ENCODE data around the gene ZNF385B.
"Not testable (repeated sequence)": the region's sequence is repeated elsewhere in the genome, so short reads cannot be mapped to it uniquely, and the experiment has no call there.

The ZNF385B gene

DNA sequence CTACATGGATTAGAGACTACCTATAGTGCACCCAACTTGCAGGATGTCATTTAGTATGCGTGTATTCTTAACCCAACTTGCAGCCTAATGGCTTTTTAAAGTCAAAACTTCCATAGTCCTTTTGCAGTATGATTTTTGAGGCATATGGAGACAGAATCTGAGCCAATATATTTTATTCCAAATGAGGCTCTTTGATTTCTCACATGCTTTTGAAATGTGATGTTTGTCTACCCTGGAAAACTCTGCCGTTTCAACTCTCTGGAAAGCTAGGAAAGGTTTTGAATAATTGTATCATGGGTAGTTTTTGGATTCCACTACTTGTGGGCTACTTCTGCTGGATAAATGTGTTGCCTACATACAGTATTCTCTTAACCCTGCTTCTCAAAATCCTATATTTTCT lies 206.6 kb downstream of the ZNF385B start:
- no peaks in the 10 kb centered on the region for H3K9me3 Mint-ChIP-seq
- H3K27me3 Mint-ChIP-seq (ENCODE audit: low read depth), result no peaks in the 10 kb centered on the region
- no peak overlapping the region for H3K27ac Mint-ChIP-seq
- DNase-seq (ENCODE audit: low spot score), result no peak
- no peak overlapping the region for H3K4me3 Mint-ChIP-seq
- H3K4me1 Mint-ChIP-seq (ENCODE audit: low read depth), result no peaks in the 10 kb centered on the region
- H3K36me3 Mint-ChIP-seq (ENCODE audit: low read depth), result no peaks in the 10 kb centered on the region

DNA sequence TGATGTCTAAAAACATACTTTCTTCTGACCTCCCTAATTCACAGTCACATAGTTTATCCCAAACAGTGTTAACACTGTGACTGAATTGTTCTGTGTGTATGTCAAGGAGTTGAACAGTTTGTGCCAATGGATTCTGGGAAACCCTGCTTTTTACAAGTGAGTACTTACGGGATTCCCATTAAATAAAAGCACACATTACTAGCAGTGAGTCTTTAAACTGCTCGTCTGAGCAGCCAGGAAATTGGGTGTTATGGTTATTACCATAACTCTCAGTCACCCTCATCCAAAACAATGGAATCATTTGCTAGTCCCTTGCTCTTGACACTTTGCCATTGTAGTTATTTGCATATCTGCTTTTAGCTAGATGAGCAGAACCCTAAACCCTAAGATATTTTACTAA lies 209.1 kb downstream of the ZNF385B start:
- Mint-ChIP-seq H3K27me3 (ENCODE audit: low read depth) (no peaks in the 10 kb centered on the region), H3K4me3 (no peak overlapping the region), H3K9me3 (no peaks in the 10 kb centered on the region), H3K27ac (no peak overlapping the region), H3K4me1 (ENCODE audit: low read depth) (no peaks in the 10 kb centered on the region), H3K36me3 (ENCODE audit: low read depth) (no peaks in the 10 kb centered on the region)
- no peak for DNase-seq (ENCODE audit: low spot score)

GRCh38 chr2:179650420-179650819 lies 211.0 kb downstream of the ZNF385B start:
- Mint-ChIP-seq H3K27ac (no peak overlapping the region), H3K9me3 (no peaks in the 10 kb centered on the region), H3K27me3 (ENCODE audit: low read depth) (no peaks in the 10 kb centered on the region), H3K36me3 (ENCODE audit: low read depth) (no peaks in the 10 kb centered on the region), H3K4me3 (no peak overlapping the region), H3K4me1 (ENCODE audit: low read depth) (no peaks in the 10 kb centered on the region)
- DNase-seq (ENCODE audit: low spot score), result no peak

DNA sequence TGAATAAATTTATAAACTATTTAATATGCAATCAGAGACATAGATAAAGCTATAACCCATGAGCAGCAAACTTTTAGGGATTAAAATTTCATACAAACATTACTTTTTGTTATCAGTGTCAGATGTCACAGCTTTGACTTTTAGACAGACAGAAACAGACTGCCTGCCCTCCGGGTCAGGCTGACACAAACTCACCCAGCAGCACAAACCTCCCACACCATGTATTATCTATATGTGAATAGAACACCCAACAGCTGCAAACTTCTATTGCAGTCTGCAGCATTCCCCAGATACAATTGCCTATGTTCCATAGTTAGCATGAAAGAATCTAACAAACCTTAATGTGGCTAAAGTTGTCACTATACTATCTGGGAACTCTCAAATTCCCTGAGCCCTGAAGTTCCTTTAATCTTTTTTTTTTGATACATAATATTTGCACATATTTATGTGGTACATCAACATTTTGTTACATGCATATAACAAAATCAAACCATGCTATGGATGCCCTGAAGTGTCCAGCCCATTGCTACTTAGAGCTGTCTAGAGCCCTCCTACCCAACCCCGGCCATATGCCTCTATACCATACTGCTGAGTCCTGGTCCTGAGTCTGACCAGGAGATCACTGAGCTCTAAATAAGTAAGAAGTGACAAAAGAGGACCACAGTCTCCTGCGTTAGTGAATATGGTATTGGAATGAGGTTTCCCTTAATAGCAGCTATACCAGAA lies 214.4 kb downstream of the ZNF385B start:
- Mint-ChIP-seq H3K27ac (no peak overlapping the region), H3K27me3 (ENCODE audit: low read depth) (no peaks in the 10 kb centered on the region), H3K4me3 (no peak overlapping the region), H3K36me3 (ENCODE audit: low read depth) (no peaks in the 10 kb centered on the region), H3K9me3 (no peaks in the 10 kb centered on the region), H3K4me1 (ENCODE audit: low read depth) (no peaks in the 10 kb centered on the region)
- no peak for DNase-seq (ENCODE audit: low spot score)

DNA sequence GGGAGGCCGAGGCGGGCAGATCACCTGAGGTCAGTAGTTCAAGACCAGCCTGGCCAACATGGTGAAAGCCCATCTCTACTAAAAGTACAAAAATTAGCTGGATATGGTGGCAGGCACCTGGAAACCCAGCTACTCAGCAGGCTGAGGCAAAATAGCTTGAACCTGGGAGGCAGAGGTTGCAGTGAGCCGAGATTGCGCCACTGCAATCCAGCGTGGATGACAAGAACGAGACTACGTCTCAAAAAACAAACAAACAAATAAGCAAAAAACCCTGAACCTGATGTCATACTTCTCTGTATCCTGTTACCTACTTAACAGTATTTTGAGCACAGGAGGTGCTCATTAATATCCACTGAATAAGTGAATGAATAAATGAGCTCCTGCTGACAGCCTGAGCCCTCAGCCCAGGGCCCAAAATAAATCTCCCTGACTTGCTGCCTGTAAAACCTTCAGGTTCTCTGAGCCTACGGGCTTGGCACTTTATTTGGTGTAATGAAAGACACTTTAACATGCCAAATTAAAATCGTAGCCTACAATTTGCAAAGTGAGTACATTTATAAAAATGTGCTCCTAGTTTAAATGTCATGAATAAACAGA lies 215.1 kb downstream of the ZNF385B start:
- no peak for DNase-seq (ENCODE audit: low spot score)
- no peak overlapping the region for H3K4me3 Mint-ChIP-seq
- H3K36me3 Mint-ChIP-seq (ENCODE audit: low read depth), result no peaks in the 10 kb centered on the region
- H3K4me1 Mint-ChIP-seq (ENCODE audit: low read depth), result no peaks in the 10 kb centered on the region
- H3K27me3 Mint-ChIP-seq (ENCODE audit: low read depth), result no peaks in the 10 kb centered on the region
- H3K27ac Mint-ChIP-seq, result no peak overlapping the region
- H3K9me3 Mint-ChIP-seq, result no peaks in the 10 kb centered on the region

DNA sequence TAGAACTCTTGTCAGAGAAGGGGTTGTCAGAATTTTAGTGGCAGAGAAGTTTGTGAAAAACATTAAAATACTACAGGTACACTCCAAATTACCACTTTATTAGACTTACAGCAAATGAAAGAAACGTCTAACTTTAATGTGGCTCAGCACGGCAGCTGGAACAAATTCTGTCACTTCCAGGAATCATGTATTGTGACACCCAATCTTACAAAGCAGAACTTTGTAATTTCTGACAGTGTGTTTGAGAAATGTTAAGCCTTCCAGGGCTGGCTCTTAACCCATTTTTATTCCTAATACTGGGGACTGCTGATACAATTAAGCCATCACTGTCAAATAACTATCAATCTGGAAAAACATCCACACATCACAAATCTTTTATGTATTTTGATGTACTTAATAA lies 216.4 kb downstream of the ZNF385B start:
- H3K4me1 Mint-ChIP-seq (ENCODE audit: low read depth), result no peaks in the 10 kb centered on the region
- no peaks in the 10 kb centered on the region for H3K27me3 Mint-ChIP-seq (ENCODE audit: low read depth)
- no peaks in the 10 kb centered on the region for H3K36me3 Mint-ChIP-seq (ENCODE audit: low read depth)
- H3K9me3 Mint-ChIP-seq, result no peaks in the 10 kb centered on the region
- DNase-seq (ENCODE audit: low spot score), result no peak
- H3K27ac Mint-ChIP-seq, result no peak overlapping the region
- H3K4me3 Mint-ChIP-seq, result no peak overlapping the region

GRCh38 chr2:179642462-179642861 lies 218.9 kb downstream of the ZNF385B start:
- Mint-ChIP-seq H3K36me3 (ENCODE audit: low read depth) (no peaks in the 10 kb centered on the region), H3K4me1 (ENCODE audit: low read depth) (no peaks in the 10 kb centered on the region), H3K27ac (no peak overlapping the region), H3K27me3 (ENCODE audit: low read depth) (no peaks in the 10 kb centered on the region), H3K4me3 (no peak overlapping the region), H3K9me3 (no peaks in the 10 kb centered on the region)
- DNase-seq (ENCODE audit: low spot score), result no peak

- Mint-ChIP-seq H3K9me3 (no peaks in the 10 kb centered on the region), H3K4me1 (ENCODE audit: low read depth) (no peaks in the 10 kb centered on the region), H3K36me3 (ENCODE audit: low read depth) (no peaks in the 10 kb centered on the region), H3K27me3 (ENCODE audit: low read depth) (no peaks in the 10 kb centered on the region), H3K4me3 (no peak overlapping the region), H3K27ac (no peak overlapping the region)
- DNase-seq (ENCODE audit: low spot score), result no peak
Observed at GRCh38 chr2:179636995-179637394, 224.4 kb downstream of the ZNF385B start.

GRCh38 chr2:179636100-179636980 lies 225.1 kb downstream of the ZNF385B start:
- Mint-ChIP-seq H3K27me3 (ENCODE audit: low read depth) (no peaks in the 10 kb centered on the region), H3K36me3 (ENCODE audit: low read depth) (no peaks in the 10 kb centered on the region), H3K9me3 (no peaks in the 10 kb centered on the region), H3K4me3 (no peak overlapping the region), H3K27ac (no peak overlapping the region), H3K4me1 (ENCODE audit: low read depth) (no peaks in the 10 kb centered on the region)
- no peak for DNase-seq (ENCODE audit: low spot score)

- H3K27ac Mint-ChIP-seq; H3K36me3 Mint-ChIP-seq (ENCODE audit: low read depth); DNase-seq (ENCODE audit: low spot score); H3K27me3 Mint-ChIP-seq (ENCODE audit: low read depth); H3K9me3 Mint-ChIP-seq; H3K4me1 Mint-ChIP-seq (ENCODE audit: low read depth); H3K4me3 Mint-ChIP-seq: not testable (repeated sequence)
Observed at GRCh38 chr2:179631769-179632385, 229.5 kb downstream of the ZNF385B start.

- H3K9me3 Mint-ChIP-seq; H3K4me3 Mint-ChIP-seq; DNase-seq (ENCODE audit: low spot score); H3K4me1 Mint-ChIP-seq (ENCODE audit: low read depth); H3K27ac Mint-ChIP-seq; H3K27me3 Mint-ChIP-seq (ENCODE audit: low read depth); H3K36me3 Mint-ChIP-seq (ENCODE audit: low read depth): not testable (repeated sequence)
Observed at GRCh38 chr2:179629776-179630175, 231.6 kb downstream of the ZNF385B start.

GRCh38 chr2:179626261-179626660 lies 235.2 kb downstream of the ZNF385B start:
- H3K4me1 Mint-ChIP-seq (ENCODE audit: low read depth), result no peaks in the 10 kb centered on the region
- no peaks in the 10 kb centered on the region for H3K27me3 Mint-ChIP-seq (ENCODE audit: low read depth)
- H3K36me3 Mint-ChIP-seq (ENCODE audit: low read depth), result no peaks in the 10 kb centered on the region
- H3K27ac Mint-ChIP-seq, result no peak overlapping the region
- no peak overlapping the region for H3K4me3 Mint-ChIP-seq
- no peak for DNase-seq (ENCODE audit: low spot score)
- no peaks in the 10 kb centered on the region for H3K9me3 Mint-ChIP-seq

DNA sequence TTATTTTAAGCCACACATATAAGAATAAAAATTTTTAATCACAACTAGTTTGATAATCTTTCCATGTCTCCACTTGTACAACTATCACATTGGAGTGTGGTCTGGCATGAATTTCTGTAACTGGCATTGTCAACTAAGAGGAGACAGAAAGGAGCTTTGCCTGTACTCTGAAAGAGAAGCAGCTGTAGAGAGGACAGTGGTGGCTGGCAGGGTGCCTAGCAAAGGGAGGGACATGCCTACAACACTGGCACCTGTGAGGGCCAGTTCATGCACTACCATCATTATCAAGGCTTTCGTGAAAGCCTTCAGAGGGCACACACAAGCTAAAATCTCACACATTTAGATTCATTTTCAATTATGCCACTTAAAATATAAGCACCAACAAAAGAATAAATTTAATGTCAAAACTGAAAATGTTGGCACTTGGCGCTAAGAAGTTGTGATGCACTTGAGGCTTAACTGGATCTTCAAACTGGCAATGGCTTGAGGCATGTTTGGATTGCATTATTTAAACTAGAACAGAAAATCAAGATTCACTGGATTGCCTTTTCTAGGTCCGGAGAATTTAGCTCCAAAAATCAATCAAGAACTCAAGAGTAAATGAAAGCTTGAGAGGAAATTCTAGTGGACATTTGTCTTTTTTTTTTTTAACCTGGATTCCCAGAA lies 238.6 kb downstream of the ZNF385B start:
- H3K9me3 Mint-ChIP-seq, result peaks cover 6% of the 10 kb centered on the region
- DNase-seq (ENCODE audit: low spot score), result no peak
- H3K4me1 Mint-ChIP-seq (ENCODE audit: low read depth), result no peaks in the 10 kb centered on the region
- no peaks in the 10 kb centered on the region for H3K36me3 Mint-ChIP-seq (ENCODE audit: low read depth)
- no peaks in the 10 kb centered on the region for H3K27me3 Mint-ChIP-seq (ENCODE audit: low read depth)
- no peak overlapping the region for H3K4me3 Mint-ChIP-seq
- H3K27ac Mint-ChIP-seq, result no peak overlapping the region

All from T-helper 2 cell treated with Interferon-gamma antibody and Interleukin-4, amounts not matched to agents 5 μg/mL and 100 μg/mL, for 36 hours (primary cell).